Osteoblast (primary cell): ENCODE measurements around the gene PSTPIP1. TPM values are rescaled to one million over a fixed set of nuclear protein-coding genes. Genes with fewer than 3 reads are reported as not detected.
A peak's percentile ranks its signal among the peaks of the same experiment; 100 is the strongest.

Source experiments
- DNase-seq: peaks from one replicate; pipeline ENCODE4 v3.0.0; 2011; ENCODE audit warnings: low spot score, mixed read lengths; ENCODE audit not compliant: insufficient read length; ENCODE audit errors: missing footprints
- H2AFZ ChIP-seq: 2 replicates; pipeline ENCODE4 v1.6.0; 2011; ENCODE audit warnings: mild to moderate bottlenecking, low read length
- H3K27ac ChIP-seq: 2 replicates; pipeline ENCODE4 v1.5.1; 2011; ENCODE audit warnings: mild to moderate bottlenecking, low read depth, low read length, moderate library complexity
- H3K27me3 ChIP-seq: 2 replicates; pipeline ENCODE4 v1.6.0; 2012; ENCODE audit warnings: mild to moderate bottlenecking, control low read depth, inconsistent platforms, low read length, moderate library complexity; ENCODE audit not compliant: insufficient read depth
- H3K36me3 ChIP-seq: 2 replicates; pipeline ENCODE4 v1.5.1; 2011; ENCODE audit warnings: mild to moderate bottlenecking, low read length, control low read depth, moderate library complexity; ENCODE audit not compliant: insufficient read depth
- H3K4me1 ChIP-seq: 2 replicates; pipeline ENCODE4 v1.5.1; 2011; ENCODE audit warnings: mild to moderate bottlenecking, low read length, control low read depth, moderate library complexity; ENCODE audit not compliant: insufficient read depth
- H3K4me2 ChIP-seq: 2 replicates; pipeline ENCODE4 v1.6.0; 2011; ENCODE audit warnings: mild to moderate bottlenecking, low read length; ENCODE audit not compliant: insufficient read depth
- H3K4me3 ChIP-seq: fragments of 200-600 bp; sonication (generic); 3 replicates; pipeline ENCODE4 v1.5.1; 2012; ENCODE audit warnings: mild to moderate bottlenecking, low read length, inconsistent platforms; ENCODE audit not compliant: insufficient read depth
- H3K79me2 ChIP-seq: 2 replicates; pipeline ENCODE4 v1.6.0; 2012; ENCODE audit warnings: mild to moderate bottlenecking, low read length, control low read depth, inconsistent platforms; ENCODE audit not compliant: insufficient read depth
- H3K9me3 ChIP-seq: 2 replicates; pipeline ENCODE4 v1.5.1; 2011; ENCODE audit warnings: low read depth, low read length, control low read depth
- H4K20me1 ChIP-seq: 2 replicates; pipeline ENCODE4 v1.6.0; 2012; ENCODE audit warnings: mild to moderate bottlenecking, low read length, control low read depth; ENCODE audit not compliant: insufficient read depth
- total RNA-seq: library from RNA; depleted of rRNA; stranded (reverse); fragments of >200 nt; gene quantifications from 2 replicates; pipeline ENCODE4 v1.2.3, GENCODE V29; 2012
- TF ChIP-seq, protein P1 (sequence below): IDR thresholded peaks from 2 replicates; pipeline ENCODE4 v1.5.1; 2011; ENCODE audit warnings: mild to moderate bottlenecking, low read depth, low read length, moderate library complexity; ENCODE audit errors: extremely low read depth

PSTPIP1 gene
- total RNA-seq, 1 donor: not detected

DNA sequence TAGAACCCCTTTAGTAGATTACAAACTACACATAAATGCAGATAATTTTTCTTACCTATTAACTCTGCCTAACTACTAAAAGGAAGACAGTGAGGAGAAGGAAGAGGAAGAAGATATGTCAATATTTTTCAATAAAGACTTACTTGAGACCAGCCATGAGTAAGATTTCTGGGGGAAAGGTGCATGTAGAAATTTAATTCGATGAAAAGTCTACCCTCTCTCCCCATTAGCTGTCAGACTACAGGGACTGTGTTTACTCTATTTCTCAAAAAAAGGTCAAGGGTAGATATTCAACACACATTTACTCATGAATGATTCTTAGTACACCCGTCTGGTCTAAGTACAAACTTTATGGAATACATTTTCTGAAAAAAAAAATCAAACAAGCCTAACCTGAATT, 69.1 kb downstream of the PSTPIP1 start:
- Histone ChIP-seq H3K27ac (no peak overlapping the region), H3K9me3 (no peaks in the 10 kb centered on the region), H3K27me3 (no peaks in the 10 kb centered on the region), H3K36me3 (no peaks in the 10 kb centered on the region), H2AFZ (no peak overlapping the region), H3K4me2 (no peak overlapping the region), H3K4me1 (peaks cover 43% of the 10 kb centered on the region), H4K20me1 (peaks cover 23% of the 10 kb centered on the region), H3K79me2 (peaks cover 87% of the 10 kb centered on the region), H3K4me3 (no peak overlapping the region)
- no peak for DNase-seq
- TF ChIP-seq, protein P1, sequence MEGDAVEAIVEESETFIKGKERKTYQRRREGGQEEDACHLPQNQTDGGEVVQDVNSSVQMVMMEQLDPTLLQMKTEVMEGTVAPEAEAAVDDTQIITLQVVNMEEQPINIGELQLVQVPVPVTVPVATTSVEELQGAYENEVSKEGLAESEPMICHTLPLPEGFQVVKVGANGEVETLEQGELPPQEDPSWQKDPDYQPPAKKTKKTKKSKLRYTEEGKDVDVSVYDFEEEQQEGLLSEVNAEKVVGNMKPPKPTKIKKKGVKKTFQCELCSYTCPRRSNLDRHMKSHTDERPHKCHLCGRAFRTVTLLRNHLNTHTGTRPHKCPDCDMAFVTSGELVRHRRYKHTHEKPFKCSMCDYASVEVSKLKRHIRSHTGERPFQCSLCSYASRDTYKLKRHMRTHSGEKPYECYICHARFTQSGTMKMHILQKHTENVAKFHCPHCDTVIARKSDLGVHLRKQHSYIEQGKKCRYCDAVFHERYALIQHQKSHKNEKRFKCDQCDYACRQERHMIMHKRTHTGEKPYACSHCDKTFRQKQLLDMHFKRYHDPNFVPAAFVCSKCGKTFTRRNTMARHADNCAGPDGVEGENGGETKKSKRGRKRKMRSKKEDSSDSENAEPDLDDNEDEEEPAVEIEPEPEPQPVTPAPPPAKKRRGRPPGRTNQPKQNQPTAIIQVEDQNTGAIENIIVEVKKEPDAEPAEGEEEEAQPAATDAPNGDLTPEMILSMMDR: no peak

DNA sequence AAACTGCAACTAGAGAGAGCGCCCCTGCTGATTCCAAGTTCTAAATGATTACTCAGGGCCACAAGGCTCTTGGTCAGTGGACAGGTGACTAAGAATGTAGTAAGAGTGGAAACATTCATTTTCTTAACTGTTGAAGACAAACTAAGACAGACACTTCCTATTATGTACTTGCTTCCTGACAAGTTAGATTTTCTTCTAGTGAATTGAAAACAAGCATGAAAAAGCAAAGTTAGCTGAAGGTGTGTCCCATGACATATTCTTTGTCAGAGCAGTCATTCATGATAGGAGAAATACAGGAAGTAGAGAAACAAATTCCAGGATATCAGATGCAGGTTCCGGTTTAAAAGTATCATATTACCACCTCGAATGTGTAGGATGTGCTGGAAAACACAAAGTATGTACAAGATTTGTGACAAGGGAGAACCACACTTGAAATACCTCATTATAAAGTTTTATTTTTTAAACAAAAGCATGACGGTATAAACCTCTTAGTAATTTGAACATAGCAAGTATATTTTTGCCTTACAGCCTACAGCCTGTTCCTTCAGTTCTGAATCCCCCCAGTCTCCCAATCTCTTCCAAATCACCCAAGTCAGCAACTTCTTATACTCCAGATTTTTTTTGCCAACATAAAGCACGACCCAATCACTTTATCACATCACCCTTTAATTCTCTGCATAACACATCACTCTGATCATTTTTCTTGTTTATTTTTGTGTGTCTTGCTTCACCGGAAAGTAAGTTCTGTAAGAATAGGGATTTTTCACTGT, 69.8 kb downstream of the PSTPIP1 start:
- Histone ChIP-seq H3K4me3 (no peak overlapping the region), H3K9me3 (no peaks in the 10 kb centered on the region), H3K36me3 (no peaks in the 10 kb centered on the region), H4K20me1 (peaks cover 28% of the 10 kb centered on the region), H2AFZ (no peak overlapping the region), H3K4me2 (peak overlapping the region; percentile 30), H3K79me2 (peaks cover 87% of the 10 kb centered on the region), H3K27ac (no peak overlapping the region), H3K4me1 (peaks cover 43% of the 10 kb centered on the region), H3K27me3 (no peaks in the 10 kb centered on the region)
- no peak for DNase-seq
- TF ChIP-seq, protein P1: no peak

DNA sequence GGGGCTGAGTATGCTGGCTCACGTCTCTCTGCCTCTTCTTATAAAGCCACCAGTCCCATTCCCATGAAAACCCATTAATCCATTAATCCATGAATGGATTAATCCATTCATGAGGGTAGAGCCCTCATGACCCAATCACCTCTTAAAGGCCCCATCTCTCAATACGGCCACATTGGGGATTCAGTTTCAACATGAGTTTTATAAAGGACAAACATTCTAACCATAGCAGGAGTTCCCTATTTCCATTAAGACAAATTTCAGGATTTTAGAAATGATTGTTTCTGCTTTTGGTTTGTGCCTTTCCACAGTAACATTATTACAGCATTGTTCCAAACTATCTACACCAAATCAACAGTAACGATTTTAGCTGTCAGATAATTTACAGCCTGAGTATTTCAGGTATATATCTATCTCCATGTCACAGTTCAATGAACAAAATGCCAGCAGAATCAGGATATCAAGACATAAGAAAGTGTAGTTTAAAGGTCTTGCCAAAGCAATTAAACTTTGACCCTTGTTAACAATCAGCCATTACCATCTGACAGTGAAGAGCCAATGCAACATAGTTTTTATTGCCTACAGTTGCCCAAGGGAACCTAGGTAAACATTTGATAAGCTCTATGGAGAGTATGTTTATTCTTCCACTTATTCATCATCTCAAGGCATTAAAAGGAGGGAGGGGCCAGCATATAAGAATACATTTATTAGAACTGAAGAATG, 72.2 kb downstream of the PSTPIP1 start:
- TF ChIP-seq, protein P1: no peak
- no peaks in the 10 kb centered on the region for H3K27me3 ChIP-seq
- no peak overlapping the region for H3K4me2 ChIP-seq
- H4K20me1 ChIP-seq: peaks cover 36% of the 10 kb centered on the region
- peaks cover 78% of the 10 kb centered on the region for H3K79me2 ChIP-seq
- no peaks in the 10 kb centered on the region for H3K36me3 ChIP-seq
- H3K27ac ChIP-seq: no peak overlapping the region
- DNase-seq: no peak
- H2AFZ ChIP-seq: no peak overlapping the region
- H3K9me3 ChIP-seq: no peaks in the 10 kb centered on the region
- no peak overlapping the region for H3K4me3 ChIP-seq
- peaks cover 34% of the 10 kb centered on the region for H3K4me1 ChIP-seq

DNA sequence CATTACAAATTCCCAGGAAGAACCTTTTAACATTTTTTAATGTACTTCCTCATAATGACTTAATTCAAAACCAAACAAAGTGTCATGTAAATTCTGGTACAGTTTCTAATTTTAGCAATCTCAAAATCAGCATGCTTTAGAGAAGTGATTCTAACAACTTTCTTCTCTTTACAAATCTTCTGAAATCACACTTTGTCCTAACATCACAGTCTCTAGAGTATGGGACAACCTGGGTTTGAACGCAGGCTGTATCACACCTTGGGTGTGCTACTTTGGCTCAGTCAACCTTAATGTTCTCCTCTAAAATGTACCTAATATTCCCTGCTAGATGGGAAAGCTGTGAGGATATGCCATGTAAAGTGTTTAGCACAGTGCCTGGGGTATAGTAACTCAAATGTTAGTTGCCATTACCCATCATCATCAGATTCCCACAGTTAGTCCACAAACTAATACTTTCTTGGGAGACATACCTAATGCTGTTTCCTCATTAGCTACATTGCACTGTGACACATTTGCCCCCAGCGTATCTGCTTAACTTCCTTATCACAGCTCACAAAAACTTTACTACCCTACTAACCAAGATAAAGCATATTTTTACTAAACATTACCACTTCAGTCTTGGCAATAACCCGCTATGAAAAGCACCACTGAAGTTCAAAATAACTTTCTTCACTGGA, 72.9 kb downstream of the PSTPIP1 start:
- DNase-seq: no peak
- Histone ChIP-seq H3K27me3 (no peaks in the 10 kb centered on the region), H3K4me1 (peaks cover 34% of the 10 kb centered on the region), H3K79me2 (peaks cover 72% of the 10 kb centered on the region), H3K4me3 (no peak overlapping the region), H2AFZ (no peak overlapping the region), H3K36me3 (no peaks in the 10 kb centered on the region), H3K4me2 (peak overlapping the region; percentile 2), H3K27ac (no peak overlapping the region), H4K20me1 (peaks cover 34% of the 10 kb centered on the region), H3K9me3 (no peaks in the 10 kb centered on the region)
- TF ChIP-seq, protein P1: no peak
